ENCODE results near the gene SLC36A1.

SLC36A1 gene

DNA sequence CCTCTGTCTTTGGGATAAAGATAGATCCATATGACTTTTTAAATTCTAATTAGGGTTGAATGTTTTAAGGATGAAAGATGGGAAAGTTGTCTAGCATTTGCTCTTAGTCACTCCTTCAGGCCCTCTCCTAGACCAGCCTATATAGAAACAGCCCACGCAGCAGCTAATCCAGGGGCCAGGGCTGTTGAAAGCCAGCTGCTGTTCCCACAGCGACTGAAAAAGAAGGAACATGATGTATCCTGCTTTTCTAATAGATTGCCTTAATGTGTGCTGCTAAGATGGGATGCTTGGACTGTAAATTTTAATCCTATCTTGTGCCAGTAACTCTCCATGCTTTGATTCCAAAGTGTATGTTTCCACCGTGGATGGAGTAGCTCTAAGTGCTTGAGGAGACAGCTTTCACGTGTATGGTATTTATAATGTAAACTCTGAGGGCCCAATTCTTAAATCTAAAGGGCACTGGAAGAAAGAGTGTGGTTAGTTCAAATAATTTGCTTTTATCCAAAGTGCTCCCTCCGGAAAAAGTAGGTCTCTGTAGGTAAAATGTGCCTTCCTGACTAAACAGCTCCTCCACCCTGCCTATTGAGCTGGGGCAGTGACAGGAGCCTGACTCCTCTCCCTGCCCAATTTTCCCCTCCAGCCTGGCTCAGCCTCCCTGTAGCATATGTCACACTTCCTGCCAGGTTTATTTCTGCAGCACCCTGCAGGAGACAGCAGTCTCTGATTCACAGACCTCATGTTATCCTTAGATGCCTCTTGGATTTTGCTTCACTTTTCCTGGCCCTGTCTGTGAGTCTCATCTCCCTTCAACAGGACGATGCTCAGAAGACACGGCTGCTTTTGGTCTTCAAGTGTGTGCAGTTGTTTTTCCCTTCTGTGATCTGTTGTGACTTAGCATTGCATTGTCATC is 33.2 kb downstream of the SLC36A1 start:
- TF ChIP-seq, protein P1, sequence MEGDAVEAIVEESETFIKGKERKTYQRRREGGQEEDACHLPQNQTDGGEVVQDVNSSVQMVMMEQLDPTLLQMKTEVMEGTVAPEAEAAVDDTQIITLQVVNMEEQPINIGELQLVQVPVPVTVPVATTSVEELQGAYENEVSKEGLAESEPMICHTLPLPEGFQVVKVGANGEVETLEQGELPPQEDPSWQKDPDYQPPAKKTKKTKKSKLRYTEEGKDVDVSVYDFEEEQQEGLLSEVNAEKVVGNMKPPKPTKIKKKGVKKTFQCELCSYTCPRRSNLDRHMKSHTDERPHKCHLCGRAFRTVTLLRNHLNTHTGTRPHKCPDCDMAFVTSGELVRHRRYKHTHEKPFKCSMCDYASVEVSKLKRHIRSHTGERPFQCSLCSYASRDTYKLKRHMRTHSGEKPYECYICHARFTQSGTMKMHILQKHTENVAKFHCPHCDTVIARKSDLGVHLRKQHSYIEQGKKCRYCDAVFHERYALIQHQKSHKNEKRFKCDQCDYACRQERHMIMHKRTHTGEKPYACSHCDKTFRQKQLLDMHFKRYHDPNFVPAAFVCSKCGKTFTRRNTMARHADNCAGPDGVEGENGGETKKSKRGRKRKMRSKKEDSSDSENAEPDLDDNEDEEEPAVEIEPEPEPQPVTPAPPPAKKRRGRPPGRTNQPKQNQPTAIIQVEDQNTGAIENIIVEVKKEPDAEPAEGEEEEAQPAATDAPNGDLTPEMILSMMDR (IDR thresholded peaks at IDR 0.05; ENCODE audit: insufficient read depth, low read depth, low read length, missing control alignments): no peak
- DNase-seq (ENCODE audit: low read depth): no peak
- H3K4me3 ChIP-seq (ENCODE audit: low read depth, low read length): no peak overlapping the region

DNA sequence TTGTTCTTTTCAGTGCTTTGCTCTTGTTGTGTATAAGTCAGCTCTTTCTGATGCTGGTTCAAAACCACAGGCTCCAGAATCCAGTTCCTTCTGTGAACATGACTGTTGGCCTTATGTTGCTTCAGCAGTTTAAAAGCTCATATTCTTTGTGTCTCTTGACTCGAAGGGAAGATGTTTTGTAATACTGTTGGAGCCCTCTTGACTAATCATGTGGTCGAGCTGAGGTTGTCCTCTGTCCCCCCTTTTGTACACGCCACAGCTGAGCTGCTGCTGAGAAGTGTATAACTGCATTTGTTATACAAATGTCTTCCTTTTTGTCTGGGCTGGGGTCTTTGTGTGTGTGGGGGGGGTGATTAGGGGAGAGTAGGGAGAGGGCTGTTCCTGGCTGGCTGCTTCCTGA is 35.8 kb downstream of the SLC36A1 start:
- TF ChIP-seq, protein P1 (IDR thresholded peaks at IDR 0.05; ENCODE audit: insufficient read depth, low read depth, low read length, missing control alignments): no peak
- no peak overlapping the region for H3K4me3 ChIP-seq (ENCODE audit: low read depth, low read length)
- no peak for DNase-seq (ENCODE audit: low read depth)

DNA sequence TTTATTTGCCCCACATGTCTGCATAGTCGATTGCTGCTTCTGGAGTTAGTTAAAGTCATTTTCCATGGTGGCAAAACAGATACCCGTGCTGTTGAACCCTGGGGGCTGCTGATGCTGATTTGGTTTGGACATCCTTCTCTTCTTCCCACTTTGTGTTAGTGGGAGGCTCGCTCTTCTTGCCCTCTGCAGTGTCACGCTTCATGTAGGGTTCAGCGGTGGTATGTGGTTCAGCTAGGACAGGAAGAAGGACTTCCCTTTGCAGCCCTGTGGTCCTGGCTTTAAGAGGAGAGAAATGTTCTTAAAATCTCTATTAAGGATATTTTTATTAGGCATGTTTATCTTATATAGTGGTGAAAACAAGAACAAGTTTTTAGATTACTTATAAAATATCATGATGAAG is 36.2 kb downstream of the SLC36A1 start:
- DNase-seq (ENCODE audit: low read depth): no peak
- TF ChIP-seq, protein P1 (IDR thresholded peaks at IDR 0.05; ENCODE audit: insufficient read depth, low read depth, low read length, missing control alignments): no peak
- H3K4me3 ChIP-seq (ENCODE audit: low read depth, low read length): no peak overlapping the region

DNA sequence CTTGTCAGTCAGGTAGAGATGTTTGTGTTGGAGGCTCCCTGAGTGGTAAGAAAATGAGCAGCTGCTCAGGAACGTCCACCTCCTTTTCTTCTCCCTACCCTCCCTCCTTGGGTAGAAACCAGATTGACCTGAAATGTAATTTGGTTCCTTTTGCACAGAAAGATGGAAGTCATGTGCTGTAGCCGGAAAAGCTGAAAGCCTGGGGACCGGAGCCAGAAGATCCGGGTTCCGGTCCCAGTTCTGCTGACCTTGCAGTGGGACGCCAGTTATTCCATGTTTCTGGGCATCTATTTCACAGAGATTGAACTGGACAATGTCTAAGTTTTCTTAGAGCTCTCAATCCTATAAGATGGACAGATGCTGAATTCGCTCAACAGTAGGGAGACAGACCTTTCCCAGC is 40.1 kb downstream of the SLC36A1 start:
- TF ChIP-seq, protein P1 (IDR thresholded peaks at IDR 0.05; ENCODE audit: insufficient read depth, low read depth, low read length, missing control alignments): no peak
- no peak overlapping the region for H3K4me3 ChIP-seq (ENCODE audit: low read depth, low read length)
- no peak for DNase-seq (ENCODE audit: low read depth)

DNA sequence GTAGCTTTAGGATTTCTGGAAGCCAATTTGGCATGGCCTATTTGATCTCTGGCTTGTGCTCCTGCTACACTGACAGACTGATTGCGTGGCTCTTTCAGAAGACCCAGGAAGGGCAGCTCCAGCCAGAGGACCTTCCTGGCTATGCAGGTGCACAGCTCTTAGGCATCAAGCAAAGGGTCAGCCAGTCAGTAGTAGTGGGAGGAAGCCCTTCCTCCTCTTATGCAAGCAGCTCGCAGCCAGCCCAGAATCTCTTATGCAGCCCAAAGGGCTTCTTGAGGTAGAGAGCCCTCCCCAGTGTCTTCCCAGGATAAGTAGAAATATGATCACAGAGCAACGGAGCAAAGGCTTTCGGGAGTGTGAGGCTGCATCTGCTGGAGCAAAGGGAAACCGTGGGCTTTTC is 43.2 kb downstream of the SLC36A1 start:
- TF ChIP-seq, protein P1 (IDR thresholded peaks at IDR 0.05; ENCODE audit: insufficient read depth, low read depth, low read length, missing control alignments): no peak
- no peak overlapping the region for H3K4me3 ChIP-seq (ENCODE audit: low read depth, low read length)
- no peak for DNase-seq (ENCODE audit: low read depth)

DNA sequence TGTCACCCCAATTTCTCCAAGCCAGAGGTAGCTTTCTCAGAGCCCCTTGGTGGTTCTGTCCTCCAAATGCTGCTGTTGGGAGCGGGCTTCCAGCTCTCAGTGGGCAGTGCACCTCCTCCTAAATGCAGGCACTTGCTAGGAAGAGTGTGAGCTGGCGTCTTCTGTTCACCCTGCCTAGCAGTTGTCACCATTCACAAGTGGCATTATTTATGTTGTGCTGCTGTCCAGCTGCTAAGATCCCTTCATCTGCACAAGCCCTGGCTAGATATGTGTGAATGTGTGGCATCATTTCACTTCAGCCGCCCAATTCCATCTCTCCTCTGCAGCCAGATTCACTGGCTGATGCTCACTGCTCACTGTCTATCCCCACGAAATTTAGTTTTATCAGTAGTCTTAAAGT is 43.7 kb downstream of the SLC36A1 start:
- TF ChIP-seq, protein P1 (IDR thresholded peaks at IDR 0.05; ENCODE audit: insufficient read depth, low read depth, low read length, missing control alignments): no peak
- H3K4me3 ChIP-seq (ENCODE audit: low read depth, low read length): no peak overlapping the region
- DNase-seq (ENCODE audit: low read depth): no peak

DNA sequence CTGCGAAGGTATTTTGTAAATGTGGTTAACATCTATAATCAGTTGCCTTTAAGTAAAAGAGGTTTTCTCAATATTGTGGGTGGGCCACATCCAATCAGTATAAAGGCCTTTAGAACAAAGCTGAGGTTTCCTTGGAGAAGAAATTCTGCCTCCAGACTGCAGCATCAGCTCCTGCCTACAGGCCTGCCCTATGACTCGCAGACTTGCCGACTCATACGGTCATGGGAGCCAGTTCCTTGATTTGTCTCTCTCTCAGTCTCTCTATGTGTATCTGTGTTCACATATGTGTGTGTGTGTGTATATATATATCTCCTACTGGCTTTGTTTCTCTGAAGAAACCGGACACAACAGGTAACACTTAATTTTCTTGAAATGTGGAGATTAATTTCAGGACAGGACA is 45.3 kb downstream of the SLC36A1 start:
- TF ChIP-seq, protein P1 (IDR thresholded peaks at IDR 0.05; ENCODE audit: insufficient read depth, low read depth, low read length, missing control alignments): no peak
- DNase-seq (ENCODE audit: low read depth): no peak

More for the DNA sequence above, 45.3 kb downstream of the SLC36A1 start:
- H3K4me3 ChIP-seq (ENCODE audit: low read depth, low read length): no peak overlapping the region

All from GM12865 (cell line).